HG02938 (cell line): ENCODE measurements around the gene HOXC5.

Experiments
- ATAC-seq: cut with Tn5 transposase; IDR thresholded peaks from one replicate; pipeline ENCODE4 v1.9.1; 2021; ENCODE audit warnings: mild to moderate bottlenecking, moderate library complexity; ENCODE audit not compliant: unreplicated experiment

The HOXC5 gene

GRCh38 chr12:54032627-54033100 is at the start of gene HOXC5:
TSS of gene HOXC5 (plus strand) at chr12:54033050. CDS start at chr12:54033123, 73 bp downstream.
- no peak for ATAC-seq

GRCh38 chr12:53983568-53983949 is 49.3 kb upstream of the HOXC5 start:
- no peak for ATAC-seq

GRCh38 chr12:53983950-53984572 is 48.8 kb upstream of the HOXC5 start:
- ATAC-seq: no peak

- no peak for ATAC-seq
These were observed 47.8 kb upstream of the HOXC5 start, which contains the start of gene HOXC10 for GRCh38 chr12:53984901-53985691. TSS of gene HOXC10 (plus strand) at chr12:53985146. CDS start at chr12:53985260, 114 bp downstream.

GRCh38 chr12:53985692-53985993 is 47.2 kb upstream of the HOXC5 start:
- no peak for ATAC-seq

GRCh38 chr12:53985994-53986685 is 46.7 kb upstream of the HOXC5 start:
- ATAC-seq: no peak

GRCh38 chr12:53986686-53987483 is 46.0 kb upstream of the HOXC5 start:
- ATAC-seq: no peak

- ATAC-seq: no peak
These were observed 45.0 kb upstream of the HOXC5 start for GRCh38 chr12:53987787-53988230.

- no peak for ATAC-seq
These were observed 44.2 kb upstream of the HOXC5 start for GRCh38 chr12:53988541-53989226.

GRCh38 chr12:53989227-53990113 is 43.4 kb upstream of the HOXC5 start:
- no peak for ATAC-seq

GRCh38 chr12:53990311-53991076 is 42.4 kb upstream of the HOXC5 start:
- no peak for ATAC-seq

GRCh38 chr12:53991077-53991460 is 41.8 kb upstream of the HOXC5 start:
- ATAC-seq: no peak

- no peak for ATAC-seq
These were observed 40.4 kb upstream of the HOXC5 start for GRCh38 chr12:53992377-53992889.

- no peak for ATAC-seq
These were observed 39.5 kb upstream of the HOXC5 start for GRCh38 chr12:53993162-53994008.

- no peak for ATAC-seq
These were observed 38.9 kb upstream of the HOXC5 start for GRCh38 chr12:53994009-53994263.

GRCh38 chr12:53994264-53995001 is 38.4 kb upstream of the HOXC5 start:
- no peak for ATAC-seq

GRCh38 chr12:53995002-53995377 is 37.9 kb upstream of the HOXC5 start:
- no peak for ATAC-seq
